DND-41 (cell line): ENCODE data around the gene HACD4.

Source experiments
- ATAC-seq: fragments of 200-7000 bp; cut with Tn5 transposase; 3 replicates; pipeline ENCODE4 v1.9.1; 2021; ENCODE audit warnings: low read depth; ENCODE audit not compliant: insufficient read depth
- DNase-seq: peaks from one replicate; pipeline ENCODE4 v3.0.0-alpha.2; 2020
- H2AFZ ChIP-seq: 2 replicates; pipeline ENCODE4 v1.6.0; 2012; ENCODE audit warnings: low read depth, low read length
- H3K27ac ChIP-seq: 2 replicates; pipeline ENCODE4 v1.5.1; 2012; ENCODE audit warnings: low read length, inconsistent platforms
- H3K27me3 ChIP-seq: fragments of 200-600 bp; sonication (generic); 2 replicates; pipeline ENCODE4 v1.6.0; 2012; ENCODE audit warnings: low read length, mild to moderate bottlenecking, inconsistent platforms; ENCODE audit not compliant: insufficient read depth, poor library complexity
- H3K36me3 ChIP-seq: 2 replicates; pipeline ENCODE4 v1.5.1; 2012; ENCODE audit warnings: low read length, inconsistent platforms; ENCODE audit not compliant: insufficient read depth
- H3K4me1 ChIP-seq: 2 replicates; pipeline ENCODE4 v1.5.1; 2012; ENCODE audit warnings: mild to moderate bottlenecking, low read length; ENCODE audit not compliant: insufficient read depth
- H3K4me2 ChIP-seq: 2 replicates; pipeline ENCODE4 v1.6.0; 2012; ENCODE audit warnings: mild to moderate bottlenecking, moderate library complexity, low read length, inconsistent platforms; ENCODE audit not compliant: insufficient read depth
- H3K4me3 ChIP-seq, 2 experiments: fragments of 200-600 bp in 1 of 2; shearing (Covaris generic) in 1 of 2; 2 replicates each; pipeline ENCODE4 v1.5.1; 2012 to 2016; ENCODE audit warnings: inconsistent platforms in 2 of 2, low read length in 2 of 2, mild to moderate bottlenecking in 2 of 2, low read depth in 1 of 2, moderate library complexity in 1 of 2
- H3K79me2 ChIP-seq: 2 replicates; pipeline ENCODE4 v1.6.0; 2012; ENCODE audit warnings: low read length, inconsistent platforms; ENCODE audit not compliant: insufficient read depth
- H3K9ac ChIP-seq: 2 replicates; pipeline ENCODE4 v1.6.0; 2012; ENCODE audit warnings: low read depth, mild to moderate bottlenecking, inconsistent platforms, low read length, moderate library complexity
- H3K9me3 ChIP-seq: 2 replicates; pipeline ENCODE4 v1.5.1; 2012; ENCODE audit warnings: low read length, moderate library complexity, mild to moderate bottlenecking, inconsistent platforms; ENCODE audit not compliant: insufficient read depth, severe bottlenecking
- H4K20me1 ChIP-seq: 2 replicates; pipeline ENCODE4 v1.6.0; 2012; ENCODE audit warnings: low read length; ENCODE audit not compliant: insufficient read depth
- EZH2 ChIP-seq: IDR thresholded peaks from 3 replicates; pipeline ENCODE4 v1.6.1; 2012; ENCODE audit warnings: borderline replicate concordance, low read depth, mild to moderate bottlenecking, moderate library complexity, low read length, inconsistent platforms; ENCODE audit not compliant: severe bottlenecking
- TF ChIP-seq, protein P1 (sequence below): IDR thresholded peaks from 2 replicates; pipeline ENCODE4 v1.5.1; 2012; ENCODE audit warnings: borderline replicate concordance, low read length, moderate library complexity, mild to moderate bottlenecking; ENCODE audit not compliant: poor library complexity, severe bottlenecking; ENCODE audit errors: extremely low read depth

HACD4 gene

DNA sequence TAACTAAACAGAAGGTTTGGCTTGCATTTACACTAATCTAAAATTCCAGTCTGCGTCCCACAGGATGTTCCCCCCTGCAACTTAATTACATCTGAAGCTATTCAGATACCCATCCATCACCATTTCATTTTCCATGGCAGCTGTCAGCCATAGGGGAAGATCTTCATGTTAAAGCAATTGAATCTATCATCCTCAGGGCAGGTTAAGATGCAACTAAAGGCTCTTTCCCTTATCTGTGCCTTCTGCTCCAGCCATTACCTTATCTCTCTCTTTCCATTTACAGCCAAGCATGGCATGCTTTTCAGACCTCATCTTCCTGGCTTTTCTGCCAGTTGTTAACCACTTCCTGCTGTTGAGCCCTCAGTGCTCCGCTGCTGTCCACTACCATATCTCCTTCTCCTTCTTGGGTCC is 15.8 kb upstream of the HACD4 start:
- ATAC-seq (no peak), DNase-seq (no peak)
- H3K79me2 ChIP-seq, result no peaks in the 10 kb centered on the region
- no peak overlapping the region for H3K4me2 ChIP-seq
- no peak overlapping the region for H3K9ac ChIP-seq
- no peaks in the 10 kb centered on the region for H3K27me3 ChIP-seq
- H2AFZ ChIP-seq, result no peak overlapping the region
- H3K9me3 ChIP-seq, result no peaks in the 10 kb centered on the region
- no peaks in the 10 kb centered on the region for H3K36me3 ChIP-seq
- TF ChIP-seq, protein P1, sequence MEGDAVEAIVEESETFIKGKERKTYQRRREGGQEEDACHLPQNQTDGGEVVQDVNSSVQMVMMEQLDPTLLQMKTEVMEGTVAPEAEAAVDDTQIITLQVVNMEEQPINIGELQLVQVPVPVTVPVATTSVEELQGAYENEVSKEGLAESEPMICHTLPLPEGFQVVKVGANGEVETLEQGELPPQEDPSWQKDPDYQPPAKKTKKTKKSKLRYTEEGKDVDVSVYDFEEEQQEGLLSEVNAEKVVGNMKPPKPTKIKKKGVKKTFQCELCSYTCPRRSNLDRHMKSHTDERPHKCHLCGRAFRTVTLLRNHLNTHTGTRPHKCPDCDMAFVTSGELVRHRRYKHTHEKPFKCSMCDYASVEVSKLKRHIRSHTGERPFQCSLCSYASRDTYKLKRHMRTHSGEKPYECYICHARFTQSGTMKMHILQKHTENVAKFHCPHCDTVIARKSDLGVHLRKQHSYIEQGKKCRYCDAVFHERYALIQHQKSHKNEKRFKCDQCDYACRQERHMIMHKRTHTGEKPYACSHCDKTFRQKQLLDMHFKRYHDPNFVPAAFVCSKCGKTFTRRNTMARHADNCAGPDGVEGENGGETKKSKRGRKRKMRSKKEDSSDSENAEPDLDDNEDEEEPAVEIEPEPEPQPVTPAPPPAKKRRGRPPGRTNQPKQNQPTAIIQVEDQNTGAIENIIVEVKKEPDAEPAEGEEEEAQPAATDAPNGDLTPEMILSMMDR, result no peak
- no peak for TF ChIP-seq EZH2
- no peaks in the 10 kb centered on the region for H4K20me1 ChIP-seq
- H3K4me3 ChIP-seq, result no peak overlapping the region
- H3K27ac ChIP-seq, result no peak overlapping the region
- no peaks in the 10 kb centered on the region; the same call in 1 of the 2 replicates for H3K4me1 ChIP-seq

DNA sequence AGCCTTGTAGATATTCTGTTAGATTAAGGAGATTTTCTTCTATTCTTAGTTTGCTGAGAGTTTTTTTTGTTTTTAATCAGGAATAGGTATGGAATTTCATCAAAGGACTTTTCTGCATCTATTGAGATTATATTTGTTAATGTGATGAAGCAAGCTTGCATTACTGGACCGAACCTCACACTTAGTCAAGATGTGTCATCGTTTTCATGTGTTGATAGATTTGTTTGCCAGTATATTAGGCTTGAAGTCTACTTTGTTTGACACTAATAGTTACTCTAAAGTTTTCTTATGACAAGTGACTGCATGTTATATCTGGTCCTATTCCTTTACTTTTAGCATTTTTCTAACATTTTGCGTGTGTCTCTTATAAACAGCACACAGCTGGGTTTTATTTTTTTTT is 12.4 kb upstream of the HACD4 start:
- H3K4me1 ChIP-seq, result peaks cover 15% of the 10 kb centered on the region

DNA sequence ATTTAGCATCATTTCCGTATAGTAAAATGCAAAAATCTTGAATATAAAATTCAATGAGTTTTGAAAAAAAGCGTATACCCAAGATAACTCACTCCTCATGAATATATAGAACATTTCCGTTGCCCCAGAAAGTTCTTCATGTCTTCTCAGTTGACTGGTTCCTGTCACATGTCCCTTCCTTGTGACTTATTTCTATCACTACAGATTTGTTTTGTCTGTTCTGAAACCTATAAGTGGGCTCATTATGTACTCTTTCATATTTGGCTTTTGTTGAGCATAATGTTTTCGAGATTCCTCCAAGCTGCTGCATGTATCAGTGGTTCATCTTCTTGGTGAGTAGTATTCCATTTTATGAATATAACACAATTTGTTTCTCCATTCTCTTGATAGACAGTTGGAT is 11.0 kb upstream of the HACD4 start:
- H3K4me2 ChIP-seq, result no peak overlapping the region
- DNase-seq, result no peak
- H3K9me3 ChIP-seq, result no peaks in the 10 kb centered on the region
- H3K9ac ChIP-seq, result no peak overlapping the region
- H4K20me1 ChIP-seq, result no peaks in the 10 kb centered on the region
- no peak overlapping the region for H3K27ac ChIP-seq
- H3K27me3 ChIP-seq, result no peaks in the 10 kb centered on the region
- ATAC-seq, result no peak
- TF ChIP-seq EZH2, result no peak
- TF ChIP-seq, protein P1, result no peak
- H3K4me1 ChIP-seq, result peaks cover 20% of the 10 kb centered on the region
- H3K36me3 ChIP-seq, result no peaks in the 10 kb centered on the region
- H2AFZ ChIP-seq, result no peak overlapping the region
- no peaks in the 10 kb centered on the region for H3K79me2 ChIP-seq
- no peak overlapping the region for H3K4me3 ChIP-seq

More for the DNA sequence above, 12.4 kb upstream of the HACD4 start:
- DNase-seq, result no peak
- H3K27me3 ChIP-seq, result no peaks in the 10 kb centered on the region
- H2AFZ ChIP-seq, result no peak overlapping the region
- H3K79me2 ChIP-seq, result no peaks in the 10 kb centered on the region
- TF ChIP-seq, protein P1, result no peak
- TF ChIP-seq EZH2, result no peak
- no peaks in the 10 kb centered on the region for H3K36me3 ChIP-seq
- no peak overlapping the region for H3K4me2 ChIP-seq
- H3K27ac ChIP-seq, result no peak overlapping the region
- H4K20me1 ChIP-seq, result no peaks in the 10 kb centered on the region
- no peaks in the 10 kb centered on the region for H3K9me3 ChIP-seq
- no peak overlapping the region for H3K9ac ChIP-seq
- no peak overlapping the region for H3K4me3 ChIP-seq
- no peak for ATAC-seq

DNA sequence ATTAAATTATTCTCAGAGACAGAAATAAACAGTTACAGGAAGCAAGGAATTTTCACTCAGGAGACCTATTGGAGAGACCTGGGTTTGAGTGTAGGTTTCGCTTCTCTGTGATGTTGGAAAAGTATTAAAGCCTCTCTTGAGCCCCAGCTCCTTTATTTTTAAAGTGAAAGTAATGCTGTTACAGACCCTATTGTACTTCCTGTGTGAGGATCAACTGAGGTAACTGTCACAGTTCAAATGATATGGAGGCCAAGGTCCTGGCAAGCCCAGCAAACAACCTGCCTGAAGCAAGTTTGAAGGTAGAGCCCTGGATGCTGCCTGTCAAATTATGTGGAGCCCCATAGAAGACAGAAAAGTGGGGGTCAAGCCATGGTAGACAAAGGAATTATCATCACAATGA is 7.9 kb upstream of the HACD4 start:
- H3K79me2 ChIP-seq, result no peaks in the 10 kb centered on the region
- H3K4me1 ChIP-seq, result peaks cover 22% of the 10 kb centered on the region
- ATAC-seq (peak; percentile 92), DNase-seq (peak; percentile 33)
- TF ChIP-seq, protein P1, result no peak
- TF ChIP-seq EZH2, result no peak
- H3K4me2 ChIP-seq, result peak overlapping the region; percentile 45
- H3K27ac ChIP-seq, result peak overlapping the region; percentile 71
- H4K20me1 ChIP-seq, result no peaks in the 10 kb centered on the region
- no peaks in the 10 kb centered on the region for H3K9me3 ChIP-seq
- H3K9ac ChIP-seq, result peak overlapping the region; percentile 15; the same call in 1 of the 2 replicates
- peak overlapping the region; percentile 83 for H2AFZ ChIP-seq
- no peaks in the 10 kb centered on the region for H3K36me3 ChIP-seq
- H3K27me3 ChIP-seq, result no peaks in the 10 kb centered on the region
- H3K4me3 ChIP-seq, result no peak overlapping the region
